Gastrocnemius medialis (tissue), 4 donors: Measurements from ENCODE around the gene KCTD5.
"Not testable (repeated sequence)": the region's sequence is repeated elsewhere in the genome, so short reads cannot be mapped to it uniquely, and the experiment has no call there.

Experiments
- CTCF ChIP-seq, 5 experiments: fragments of 450-650 bp in 3 of 5; fragments of 200-600 bp in 2 of 5; sonication (generic) in 2 of 5; IDR thresholded peaks in 4 of 5; conservative IDR thresholded peaks in 1 of 5; 1 replicate in 4 of 5; 2 replicates in 1 of 5; pipeline ENCODE4 v1.5.1; 2016 to 2019; ENCODE audit warnings: antibody characterized with exemption in 5 of 5, mild to moderate bottlenecking in 3 of 5, moderate library complexity in 3 of 5
- POLR2A ChIP-seq, 2 donors: fragments of 450-650 bp; IDR thresholded peaks; one replicate each; pipeline ENCODE4 v1.6.1; 2017; ENCODE audit warnings: antibody characterized with exemption in 2 of 2, mild to moderate bottlenecking in 2 of 2, moderate library complexity in 2 of 2

- TF ChIP-seq CTCF (IDR thresholded peaks at IDR 0.05 in 4 of 5, conservative IDR thresholded peaks at IDR 0.05 in 1 of 5); POLR2A (IDR thresholded peaks at IDR 0.05): not testable (repeated sequence)
Observed at GRCh38 chr16:2678206-2678965, 3.9 kb upstream of the KCTD5 start.
